Calu3 (cell line): ENCODE measurements around the gene RASSF8. TPM values are rescaled to one million over a fixed set of nuclear protein-coding genes. Genes with fewer than 3 reads are reported as not detected.

Experiments
- BruUV-seq: library from RNA; stranded (reverse); fragments of 400-500 nt; replicated peaks from 2 replicates; lab custom pipeline; 2021; lab: Mats Ljungman, UMichigan
- CTCF ChIA-PET: fragments of 300-600 bp; sonication (Branson Sonifier 250); formaldehyde crosslinking; loops from one replicate; lab custom pipeline; 2022; ENCODE audit warnings: antibody characterized with exemption; lab: Charles Lee
- DNase-seq: peaks from one replicate; pipeline ENCODE4 v3.0.0; 2022
- H3K27ac Mint-ChIP-seq: one replicate; pipeline ENCODE4 v1.8.0; 2022; ENCODE audit warnings: mixed read lengths; ENCODE audit not compliant: unreplicated experiment
- H3K27me3 Mint-ChIP-seq: one replicate; pipeline ENCODE4 v1.8.0; 2022; ENCODE audit warnings: mixed read lengths; ENCODE audit not compliant: unreplicated experiment
- H3K36me3 Mint-ChIP-seq: one replicate; pipeline ENCODE4 v1.8.0; 2022; ENCODE audit warnings: mild to moderate bottlenecking, moderate library complexity, mixed read lengths; ENCODE audit not compliant: insufficient read depth, unreplicated experiment
- H3K4me1 Mint-ChIP-seq: one replicate; pipeline ENCODE4 v1.8.0; 2022; ENCODE audit warnings: mild to moderate bottlenecking, low read depth, mixed read lengths; ENCODE audit not compliant: unreplicated experiment
- H3K4me3 Mint-ChIP-seq: one replicate; pipeline ENCODE4 v1.8.0; 2022; ENCODE audit warnings: mild to moderate bottlenecking, low read depth, moderate library complexity, mixed read lengths; ENCODE audit not compliant: unreplicated experiment
- H3K9me3 Mint-ChIP-seq: one replicate; pipeline ENCODE4 v1.8.0; 2022; ENCODE audit warnings: low read depth, mixed read lengths; ENCODE audit not compliant: unreplicated experiment
- intact Hi-C: fragments of 100-400 bp; cut with micrococcal nuclease; formaldehyde crosslinking; loops from one replicate; pipeline ENCODE4 v1.10.0; 2022; ENCODE audit not compliant: unreplicated experiment
- total RNA-seq: library from RNA; stranded (reverse); gene quantifications from 2 replicates; pipeline ENCODE4 v1.2.3, GENCODE V29; 2022
- TF ChIP-seq, protein P1 (sequence below): fragments of 200-600 bp; IDR thresholded peaks from one replicate; pipeline ENCODE4 v1.8.0; 2022; ENCODE audit warnings: antibody characterized with exemption; ENCODE audit not compliant: unreplicated experiment

The RASSF8 gene
- total RNA-seq, 1 experiment from 2014 or later = 26.6 TPM

DNA sequence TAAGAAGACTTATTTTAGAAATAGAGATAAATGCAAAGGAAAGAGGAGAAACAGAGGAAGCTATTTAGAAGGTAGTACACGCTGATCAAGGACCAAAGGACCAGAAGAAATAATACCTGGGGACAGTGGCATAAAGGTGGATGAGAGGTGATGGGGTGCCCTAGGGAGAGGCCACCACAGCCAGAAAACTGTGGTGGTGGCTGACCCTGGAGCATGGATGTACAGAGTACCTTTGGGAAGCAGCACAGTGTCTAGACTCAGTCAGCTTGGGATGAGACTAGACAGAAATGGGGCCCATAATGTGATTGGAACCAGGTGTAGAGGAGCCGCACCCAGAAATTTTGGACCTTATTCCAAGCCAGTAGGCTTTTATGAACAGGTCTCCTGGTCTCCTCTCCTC is 17.2 kb downstream of the RASSF8 start:
- BruUV-seq = no TSS peak
- no peak for DNase-seq
- Mint-ChIP-seq H3K36me3 (no peaks in the 10 kb centered on the region), H3K4me1 (no peaks in the 10 kb centered on the region), H3K27me3 (no peaks in the 10 kb centered on the region), H3K9me3 (no peaks in the 10 kb centered on the region), H3K4me3 (no peak overlapping the region), H3K27ac (no peak overlapping the region)
- intact Hi-C loops = no loop called here
- CTCF ChIA-PET = no interaction called here
- TF ChIP-seq, protein P1, sequence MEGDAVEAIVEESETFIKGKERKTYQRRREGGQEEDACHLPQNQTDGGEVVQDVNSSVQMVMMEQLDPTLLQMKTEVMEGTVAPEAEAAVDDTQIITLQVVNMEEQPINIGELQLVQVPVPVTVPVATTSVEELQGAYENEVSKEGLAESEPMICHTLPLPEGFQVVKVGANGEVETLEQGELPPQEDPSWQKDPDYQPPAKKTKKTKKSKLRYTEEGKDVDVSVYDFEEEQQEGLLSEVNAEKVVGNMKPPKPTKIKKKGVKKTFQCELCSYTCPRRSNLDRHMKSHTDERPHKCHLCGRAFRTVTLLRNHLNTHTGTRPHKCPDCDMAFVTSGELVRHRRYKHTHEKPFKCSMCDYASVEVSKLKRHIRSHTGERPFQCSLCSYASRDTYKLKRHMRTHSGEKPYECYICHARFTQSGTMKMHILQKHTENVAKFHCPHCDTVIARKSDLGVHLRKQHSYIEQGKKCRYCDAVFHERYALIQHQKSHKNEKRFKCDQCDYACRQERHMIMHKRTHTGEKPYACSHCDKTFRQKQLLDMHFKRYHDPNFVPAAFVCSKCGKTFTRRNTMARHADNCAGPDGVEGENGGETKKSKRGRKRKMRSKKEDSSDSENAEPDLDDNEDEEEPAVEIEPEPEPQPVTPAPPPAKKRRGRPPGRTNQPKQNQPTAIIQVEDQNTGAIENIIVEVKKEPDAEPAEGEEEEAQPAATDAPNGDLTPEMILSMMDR = no peak

DNA sequence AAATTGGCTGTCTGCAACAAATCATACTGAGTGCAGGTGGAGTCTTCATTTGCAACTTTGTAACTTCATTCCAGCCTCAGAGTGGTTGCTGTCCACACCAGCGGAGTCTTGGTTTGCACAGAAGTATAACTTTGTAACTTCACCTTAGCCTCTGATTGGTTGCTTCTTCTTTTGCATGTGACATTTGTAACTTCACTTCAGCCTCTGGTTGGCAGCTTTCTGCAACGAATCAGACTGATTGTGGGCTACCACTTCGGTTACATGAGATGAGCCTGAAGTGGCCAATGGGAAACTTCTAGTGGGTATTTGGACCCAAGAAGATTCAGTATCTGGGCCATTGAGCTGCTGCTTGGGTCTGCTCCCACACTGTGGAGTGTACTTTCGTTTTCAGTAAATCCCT is 17.8 kb downstream of the RASSF8 start:
- intact Hi-C loops = no loop called here
- CTCF ChIA-PET = no interaction called here
- TF ChIP-seq, protein P1 = no peak
- DNase-seq = no peak
- no peaks in the 10 kb centered on the region for H3K27me3 Mint-ChIP-seq
- H3K4me3 Mint-ChIP-seq = peak overlapping the region; percentile 56
- no peak overlapping the region for H3K27ac Mint-ChIP-seq
- H3K4me1 Mint-ChIP-seq = no peaks in the 10 kb centered on the region
- BruUV-seq = no TSS peak
- no peaks in the 10 kb centered on the region for H3K9me3 Mint-ChIP-seq
- H3K36me3 Mint-ChIP-seq = no peaks in the 10 kb centered on the region

DNA sequence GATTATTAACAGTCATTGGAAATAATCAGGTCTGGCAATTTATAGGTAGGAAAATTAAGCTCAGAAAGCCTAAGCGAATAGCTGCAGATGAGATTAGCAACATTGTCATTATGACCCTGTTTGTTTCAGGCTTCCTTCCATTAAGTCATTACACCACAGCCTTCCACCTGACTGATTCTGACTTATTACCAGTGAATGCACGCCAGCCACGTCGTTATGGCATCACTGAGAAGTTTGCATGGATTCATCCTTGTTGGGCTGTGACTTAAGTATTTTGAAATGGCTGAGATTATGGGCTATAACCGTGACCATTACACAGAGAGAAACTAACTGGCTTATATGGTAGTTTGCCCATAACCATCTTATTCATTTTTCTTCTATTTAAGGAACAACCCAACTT is 18.6 kb downstream of the RASSF8 start:
- Mint-ChIP-seq H3K36me3 (no peaks in the 10 kb centered on the region), H3K4me1 (no peaks in the 10 kb centered on the region), H3K9me3 (no peaks in the 10 kb centered on the region), H3K27me3 (no peaks in the 10 kb centered on the region), H3K27ac (no peak overlapping the region), H3K4me3 (peak overlapping the region; percentile 56)
- TF ChIP-seq, protein P1 = no peak
- no TSS peak for BruUV-seq
- DNase-seq = no peak
- CTCF ChIA-PET = interaction anchor here (0.5 kb wide), 1 partner anchor 42 kb away, joined by 3 read pairs; no protein-coding TSS in a partner anchor
- intact Hi-C loops = no loop called here

DNA sequence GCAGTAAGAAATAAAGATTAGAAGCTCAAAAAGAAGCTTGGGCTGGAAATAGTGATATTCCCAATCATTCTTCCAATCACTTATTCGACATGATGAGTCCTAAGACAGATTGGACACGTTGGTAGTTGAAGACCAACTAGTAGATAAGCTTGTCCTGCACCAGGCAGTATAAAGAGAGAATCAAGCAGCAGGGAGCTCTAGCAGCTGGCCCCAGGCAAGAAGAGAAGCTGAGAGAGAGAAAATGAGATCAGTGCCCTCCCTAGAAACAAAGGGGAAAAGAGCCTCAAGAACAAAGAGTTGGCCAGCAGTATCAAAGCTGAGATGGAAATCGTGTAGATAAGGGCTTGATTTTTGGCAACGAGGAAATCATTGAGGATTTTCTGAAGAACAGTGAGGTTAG is 20.6 kb downstream of the RASSF8 start:
- no peaks in the 10 kb centered on the region for H3K27me3 Mint-ChIP-seq
- no peaks in the 10 kb centered on the region for H3K4me1 Mint-ChIP-seq
- H3K9me3 Mint-ChIP-seq = no peaks in the 10 kb centered on the region
- no TSS peak for BruUV-seq
- H3K4me3 Mint-ChIP-seq = no peak overlapping the region
- DNase-seq = no peak
- CTCF ChIA-PET = no interaction called here
- no peaks in the 10 kb centered on the region for H3K36me3 Mint-ChIP-seq
- intact Hi-C loops = no loop called here
- TF ChIP-seq, protein P1 = no peak
- H3K27ac Mint-ChIP-seq = no peak overlapping the region
